ENCODE results near the gene NENF.

DNA sequence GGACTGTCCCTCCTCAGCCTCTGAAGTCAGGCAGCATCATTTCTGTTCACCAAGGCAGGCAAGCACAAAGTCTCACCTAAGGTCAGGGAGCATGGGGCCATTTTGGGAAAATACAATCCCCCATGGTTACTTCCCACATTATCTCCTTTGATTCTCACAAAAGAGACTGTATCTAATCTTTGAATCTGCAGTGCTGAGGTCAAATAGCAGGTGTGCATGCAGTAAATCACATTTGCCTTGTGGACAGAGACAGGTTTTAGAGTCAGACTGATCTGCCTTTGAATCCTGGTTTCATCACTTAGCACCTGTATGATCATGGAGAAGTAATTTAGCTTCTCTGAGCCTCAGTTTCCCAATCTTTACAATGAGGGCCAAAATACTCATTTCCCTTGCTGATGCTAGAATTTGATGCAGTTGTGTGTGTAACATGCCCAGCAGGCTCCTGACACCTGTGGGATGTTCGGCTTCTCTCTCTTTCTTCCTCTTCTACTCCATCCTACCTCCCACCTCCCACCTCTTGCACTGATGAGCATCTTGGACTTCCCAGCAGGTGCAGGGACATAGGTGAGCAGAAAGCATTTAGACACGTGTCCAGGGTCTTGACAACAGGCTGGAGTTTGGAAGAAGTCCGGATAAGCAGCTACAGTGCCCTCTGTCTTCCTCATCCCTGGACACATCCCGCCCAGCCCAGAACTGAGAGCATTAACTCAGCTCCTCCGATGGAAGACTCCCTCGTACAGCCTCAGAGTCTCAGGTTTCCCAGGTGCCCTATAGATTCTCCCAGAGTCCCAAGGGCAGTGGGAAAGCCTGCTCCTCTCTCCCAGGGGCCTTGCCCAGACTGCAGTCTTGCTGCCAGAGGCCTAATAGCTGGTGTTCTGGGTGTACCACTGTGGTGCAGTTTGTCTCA, 18.9 kb downstream of the NENF start:
- TF ChIP-seq CTCF (IDR thresholded peaks at IDR 0.05) (no peak), POLR2A (IDR thresholded peaks at IDR 0.05) (no peak), POLR2AphosphoS5 (IDR thresholded peaks at IDR 0.05) (no peak), EP300 (IDR thresholded peaks at IDR 0.05) (no peak)
